AG08395 (cell line): ENCODE measurements around the gene ATP1B2.
"Not testable (repeated sequence)": the region's sequence is repeated elsewhere in the genome, so short reads cannot be mapped to it uniquely, and the experiment has no call there.

Experiments
- DNase-seq: peaks from one replicate; pipeline ENCODE4 v3.0.0; 2012; ENCODE audit warnings: mixed read lengths, low spot score

The ATP1B2 gene

DNA sequence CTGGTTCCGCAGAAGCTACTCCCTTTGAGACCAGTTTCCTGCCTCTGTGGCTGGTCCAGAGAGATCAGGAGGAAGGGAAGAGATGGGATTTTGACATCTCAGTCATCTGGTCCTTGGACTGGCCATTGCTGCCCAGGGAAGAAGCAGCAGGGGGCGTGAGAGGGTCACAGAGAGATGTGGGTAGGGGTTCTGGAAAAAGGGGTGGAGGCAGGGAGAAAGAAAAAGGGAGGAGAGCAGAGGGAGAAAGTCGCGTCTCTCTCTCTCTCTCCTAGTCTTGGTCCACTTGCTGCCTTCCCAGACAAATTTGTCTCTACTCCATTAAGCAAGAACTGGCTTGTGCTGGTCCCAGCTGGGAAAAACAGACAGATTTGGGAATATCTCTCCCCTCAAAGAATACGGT is 16.3 kb upstream of the ATP1B2 start:
- DNase-seq, result peak; percentile 55

DNA sequence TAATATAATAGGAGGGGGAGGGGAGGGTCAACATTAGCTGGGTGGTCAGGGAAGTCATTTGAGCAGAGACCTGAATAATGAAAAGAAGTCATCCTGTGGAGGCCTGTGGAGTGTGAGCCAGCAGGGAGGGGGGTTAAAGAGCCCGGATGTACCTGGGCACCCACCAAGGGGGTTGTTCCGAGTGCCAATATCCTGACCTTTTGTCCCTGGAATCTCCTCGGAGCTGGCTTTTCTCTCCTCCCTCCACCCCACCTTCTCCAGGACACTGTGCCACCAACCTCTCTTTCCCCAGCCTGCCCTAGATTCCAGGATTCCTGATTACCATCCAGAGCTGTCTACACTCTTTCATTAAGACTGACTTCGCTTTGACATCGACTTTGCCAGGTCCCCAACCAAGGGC is 14.6 kb upstream of the ATP1B2 start:
- no peak for DNase-seq

DNA sequence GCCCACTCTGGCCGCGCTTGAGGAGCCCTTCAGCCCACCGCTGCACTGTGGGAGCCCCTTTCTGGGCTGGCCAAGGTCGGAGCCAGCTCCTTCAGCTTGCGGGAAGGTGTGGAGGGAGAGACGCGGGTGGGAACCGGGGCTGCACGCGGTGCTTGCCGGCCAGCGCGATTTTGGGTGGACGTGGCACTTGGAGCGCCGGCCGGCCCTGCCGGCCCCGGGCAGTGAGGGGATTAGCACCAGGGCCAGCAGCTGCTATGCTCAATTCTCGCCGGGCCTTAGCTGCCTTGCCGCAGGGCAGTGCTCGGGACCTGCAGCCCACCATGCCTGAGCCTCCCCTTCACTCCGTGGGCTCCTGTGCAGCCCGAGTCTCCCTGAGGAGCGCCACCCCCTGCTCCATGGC is 9.9 kb upstream of the ATP1B2 start:
- DNase-seq, result no peak

DNA sequence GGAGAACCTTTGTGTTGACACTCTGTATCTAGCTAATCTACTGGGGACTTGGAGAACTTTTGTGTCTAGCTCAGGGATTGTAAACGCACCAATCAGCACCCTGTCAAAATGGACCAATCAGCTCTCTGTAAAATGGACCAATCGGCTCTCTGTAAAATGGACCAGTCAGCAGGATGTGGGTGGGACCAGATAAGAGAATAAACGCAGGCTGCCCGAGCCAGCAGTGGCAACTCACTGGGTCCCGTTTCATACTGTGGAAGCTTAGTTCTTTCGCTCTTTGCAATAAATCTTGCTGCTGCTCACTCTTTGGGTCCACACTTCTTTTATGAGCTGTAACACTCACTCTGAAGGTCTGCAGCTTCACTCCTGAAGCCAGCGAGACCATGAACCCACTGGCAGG is 9.1 kb upstream of the ATP1B2 start:
- DNase-seq, result not testable (repeated sequence)

DNA sequence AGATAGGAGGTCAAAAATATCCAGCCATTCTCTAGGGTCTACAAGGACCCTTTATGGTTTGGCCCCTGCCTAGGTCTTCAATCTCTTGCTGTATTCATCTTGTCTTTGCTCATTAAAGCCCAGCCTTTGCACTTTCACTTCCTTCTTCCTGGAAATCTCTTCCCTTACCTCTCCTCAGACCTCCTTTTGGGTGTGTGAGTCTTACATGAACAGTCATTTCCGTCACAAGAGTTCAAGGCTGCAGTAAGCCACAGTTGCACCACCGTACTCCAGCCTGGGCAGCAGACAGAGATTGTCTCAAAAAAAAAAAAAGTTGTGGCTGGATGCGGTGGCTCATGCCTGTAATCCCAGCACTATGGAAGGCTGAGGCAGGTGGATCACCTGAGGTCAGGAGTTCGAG is 6.0 kb upstream of the ATP1B2 start:
- DNase-seq, result no peak

DNA sequence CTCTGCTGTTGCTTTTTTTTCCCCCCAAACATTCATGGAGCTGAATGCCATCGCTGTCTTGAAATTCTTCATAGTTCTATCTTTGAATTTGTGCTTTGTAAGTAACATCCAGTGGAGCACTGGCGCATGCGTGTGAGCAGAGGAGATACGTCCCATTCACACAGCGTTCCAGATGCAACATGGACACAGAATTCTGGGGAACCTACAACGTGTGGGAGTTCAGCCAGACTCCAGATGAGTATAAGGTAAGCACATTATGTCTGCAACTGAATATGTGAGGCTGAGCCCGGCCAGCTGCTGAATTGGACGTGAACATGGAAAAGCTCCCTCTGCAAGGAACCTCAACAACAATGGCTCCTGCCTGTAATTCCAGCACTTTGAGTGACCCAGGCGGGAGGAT is 4.3 kb upstream of the ATP1B2 start:
- no peak for DNase-seq

DNA sequence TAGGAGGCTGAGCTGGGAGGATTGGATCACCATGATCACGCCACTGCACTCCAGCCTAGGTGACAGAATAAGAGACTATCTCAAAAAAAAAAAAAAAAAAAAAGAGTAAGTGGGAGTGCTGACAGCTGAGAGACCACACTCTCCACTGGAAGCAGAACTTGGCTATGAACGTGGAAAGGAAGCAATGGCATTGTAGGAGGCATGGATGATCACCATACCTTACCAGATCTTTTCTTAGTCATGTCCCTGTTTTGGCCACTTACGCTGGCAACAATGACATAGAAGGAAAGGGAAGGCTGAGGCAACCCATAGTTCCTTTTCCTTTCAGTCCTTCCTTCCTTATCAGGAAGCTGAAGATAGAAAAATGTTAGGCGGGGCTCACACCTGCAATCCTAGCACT is 3.7 kb upstream of the ATP1B2 start:
- DNase-seq, result no peak

DNA sequence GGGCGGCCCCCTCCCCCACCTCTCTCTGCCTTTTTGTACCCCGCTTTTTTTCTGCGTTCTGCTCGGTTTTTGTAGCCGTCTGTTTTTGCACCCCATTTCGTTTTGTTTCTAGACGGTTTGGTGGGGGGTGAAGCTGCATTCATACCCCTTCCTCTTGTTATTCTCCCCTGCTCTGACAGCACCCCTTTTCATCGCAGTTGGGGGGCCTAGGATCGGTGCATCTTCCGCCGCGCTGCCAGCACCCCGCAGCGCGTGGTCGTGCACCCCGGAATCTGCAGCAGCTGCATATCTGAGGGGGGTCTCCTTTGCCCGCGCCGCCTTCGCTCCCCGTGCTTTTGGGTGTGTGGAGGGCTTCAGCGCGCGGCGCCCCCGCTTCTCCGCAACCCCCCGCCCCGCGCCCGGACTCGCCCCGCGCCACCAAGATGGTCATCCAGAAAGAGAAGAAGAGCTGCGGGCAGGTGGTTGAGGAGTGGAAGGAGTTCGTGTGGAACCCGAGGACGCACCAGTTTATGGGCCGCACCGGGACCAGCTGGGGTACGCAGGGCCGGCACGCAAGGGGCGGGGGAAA is 455 bp downstream of the ATP1B2 start:
- no peak for DNase-seq

DNA sequence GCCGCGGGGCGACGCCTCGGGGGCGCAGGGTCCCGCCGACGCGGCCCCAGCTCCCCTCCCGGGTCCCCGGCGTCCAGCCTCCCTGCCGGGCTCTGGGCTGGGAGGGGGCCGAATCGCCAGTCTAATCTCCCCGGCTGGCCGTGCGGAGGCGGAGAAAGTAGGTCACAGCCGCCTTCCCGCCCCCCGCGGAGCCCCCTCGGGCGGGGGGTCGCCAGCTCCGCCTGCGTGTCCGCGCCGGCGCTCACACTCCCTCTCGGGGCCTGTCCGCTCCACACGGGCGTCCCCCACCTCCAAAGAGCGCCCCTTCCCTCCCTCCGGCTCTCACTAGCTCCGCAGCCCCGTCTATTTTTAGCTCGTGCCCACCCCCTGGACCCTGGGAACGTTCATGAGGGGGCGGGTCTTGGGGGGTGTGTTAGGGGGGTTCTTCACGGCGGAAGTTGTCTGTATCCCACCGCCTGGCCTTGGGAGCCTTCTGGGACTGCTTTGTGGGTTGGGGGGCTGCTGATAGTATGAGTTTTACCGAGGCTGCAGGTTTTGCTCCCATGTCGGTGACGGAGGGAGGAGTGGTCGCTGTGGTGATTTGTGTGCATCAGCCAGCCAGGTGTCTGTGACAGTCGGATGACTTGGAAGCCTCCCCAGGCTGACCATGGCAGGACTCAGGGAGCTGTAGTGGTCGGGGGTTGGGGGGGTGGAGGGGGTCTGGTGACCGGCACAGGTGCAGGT is 1.1 kb downstream of the ATP1B2 start:
- no peak for DNase-seq

DNA sequence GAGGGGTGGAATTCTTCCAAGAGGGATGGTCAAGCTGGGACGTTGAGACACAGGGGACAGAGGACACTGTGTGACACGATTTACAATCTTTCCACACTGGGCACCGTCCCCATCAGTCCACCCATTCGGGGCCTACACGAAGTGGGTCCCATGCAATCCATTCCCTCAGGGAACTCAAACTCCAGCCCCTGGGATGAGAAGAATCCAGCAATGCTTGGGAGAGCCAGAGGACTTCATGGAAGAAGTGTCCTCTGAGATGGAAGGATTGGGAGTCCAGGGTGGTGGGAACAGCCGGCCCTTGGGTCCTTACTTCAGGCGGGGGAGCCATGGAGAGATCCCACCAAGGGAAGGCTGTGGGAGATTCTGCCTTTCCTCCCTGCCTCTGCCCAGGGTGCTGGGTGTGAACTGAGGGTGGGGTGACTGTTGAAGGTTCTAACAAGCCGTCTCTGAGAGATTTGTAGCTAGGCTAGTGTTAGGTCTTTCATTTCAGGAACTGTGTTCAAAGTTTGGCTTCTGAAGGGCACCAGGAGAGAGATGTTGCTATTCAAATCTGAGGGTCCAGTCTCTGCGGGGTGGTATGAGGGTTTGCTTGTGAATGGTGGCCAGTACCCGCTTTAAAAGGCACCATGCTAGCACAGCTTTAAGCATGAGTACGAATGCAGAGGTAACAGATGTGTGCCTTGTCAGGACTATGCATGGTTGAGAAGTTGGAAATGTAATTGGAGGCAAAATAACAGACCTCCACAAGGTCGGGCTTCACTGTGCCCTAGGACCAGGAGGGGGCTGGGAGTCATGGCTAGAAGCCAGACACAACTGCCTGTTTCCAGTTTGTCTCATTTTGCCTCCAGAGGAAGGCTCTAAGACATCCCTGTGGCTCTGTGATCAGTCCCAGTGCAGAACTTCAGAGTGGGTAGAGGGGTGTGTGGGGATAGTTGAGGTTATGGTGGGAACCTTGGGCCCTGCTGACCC is 1.9 kb downstream of the ATP1B2 start:
- DNase-seq, result no peak

DNA sequence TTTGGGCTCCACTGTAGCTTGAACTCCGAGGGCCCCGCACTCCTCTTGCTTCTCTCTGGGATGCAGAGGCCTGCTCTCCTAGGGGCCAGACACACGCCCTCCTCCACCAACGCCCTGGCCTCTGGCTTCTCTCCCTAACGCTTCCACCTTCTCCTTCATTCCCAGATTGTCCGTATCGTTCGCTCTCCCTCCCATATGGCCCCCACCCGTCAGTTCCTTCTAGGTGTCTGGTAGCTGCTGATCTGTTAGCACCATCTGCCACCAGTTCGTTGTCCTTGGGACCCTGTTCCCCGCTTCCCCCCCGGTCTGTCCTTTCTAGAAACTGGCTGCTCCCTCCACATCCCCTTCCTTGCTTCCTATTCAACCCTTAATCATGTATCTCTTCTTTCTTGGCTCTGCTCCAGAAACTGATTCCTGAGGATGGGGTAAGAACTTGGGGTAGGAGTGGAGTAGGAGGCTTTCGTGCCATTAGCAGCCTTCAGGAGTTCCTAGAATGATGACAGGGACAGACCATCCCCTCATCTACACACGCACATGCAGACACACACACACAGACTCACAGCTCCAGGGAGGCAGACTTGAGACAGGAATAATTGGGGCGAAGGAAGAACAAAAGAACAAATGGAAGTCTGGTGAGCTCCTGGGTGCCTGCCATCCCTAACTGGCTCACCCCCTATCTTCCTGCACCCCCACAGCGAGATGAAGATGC is 4.3 kb downstream of the ATP1B2 start:
- no peak for DNase-seq

DNA sequence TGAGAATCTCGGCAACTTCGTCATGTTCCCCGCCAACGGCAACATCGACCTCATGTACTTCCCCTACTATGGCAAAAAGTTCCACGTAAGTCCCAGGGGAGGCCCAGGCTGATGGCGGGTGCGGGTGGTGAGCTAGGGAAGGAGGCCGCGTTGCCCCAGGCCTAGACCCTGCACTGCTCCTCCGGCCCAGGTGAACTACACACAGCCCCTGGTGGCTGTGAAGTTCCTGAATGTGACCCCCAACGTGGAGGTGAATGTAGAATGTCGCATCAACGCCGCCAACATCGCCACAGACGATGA is 4.8 kb downstream of the ATP1B2 start:
- no peak for DNase-seq

DNA sequence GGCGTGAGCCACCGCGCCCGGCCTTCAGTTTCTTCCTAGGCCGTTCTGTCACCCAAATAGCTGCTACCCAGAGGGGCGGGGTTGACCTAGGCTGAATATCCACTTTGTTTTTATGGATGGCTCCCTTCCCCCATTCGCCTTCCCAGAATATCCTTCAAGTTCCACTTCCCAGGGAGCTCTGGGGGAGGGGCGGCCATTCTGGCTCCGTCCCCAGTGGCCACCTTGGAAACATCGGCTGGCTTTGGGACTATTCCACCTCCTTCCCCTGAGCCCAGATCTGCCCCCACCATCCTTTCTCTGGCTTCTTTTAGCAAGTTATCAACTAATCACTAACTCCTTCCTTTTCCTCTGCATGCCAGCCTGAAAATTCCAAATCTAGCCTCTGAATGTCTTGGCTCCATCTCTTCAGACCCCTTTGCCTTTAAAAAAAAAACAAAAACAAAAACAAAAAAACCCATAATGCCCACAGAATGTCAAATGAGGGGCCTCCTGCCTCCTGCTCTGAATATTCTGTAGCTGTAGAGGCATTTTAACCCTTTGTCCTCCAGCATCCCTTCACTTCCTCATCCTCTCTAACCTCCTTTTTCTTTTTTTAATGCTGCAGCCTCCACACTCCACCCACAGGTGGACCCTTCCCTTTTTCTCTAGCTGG is 6.4 kb downstream of the ATP1B2 start:
- no peak for DNase-seq

DNA sequence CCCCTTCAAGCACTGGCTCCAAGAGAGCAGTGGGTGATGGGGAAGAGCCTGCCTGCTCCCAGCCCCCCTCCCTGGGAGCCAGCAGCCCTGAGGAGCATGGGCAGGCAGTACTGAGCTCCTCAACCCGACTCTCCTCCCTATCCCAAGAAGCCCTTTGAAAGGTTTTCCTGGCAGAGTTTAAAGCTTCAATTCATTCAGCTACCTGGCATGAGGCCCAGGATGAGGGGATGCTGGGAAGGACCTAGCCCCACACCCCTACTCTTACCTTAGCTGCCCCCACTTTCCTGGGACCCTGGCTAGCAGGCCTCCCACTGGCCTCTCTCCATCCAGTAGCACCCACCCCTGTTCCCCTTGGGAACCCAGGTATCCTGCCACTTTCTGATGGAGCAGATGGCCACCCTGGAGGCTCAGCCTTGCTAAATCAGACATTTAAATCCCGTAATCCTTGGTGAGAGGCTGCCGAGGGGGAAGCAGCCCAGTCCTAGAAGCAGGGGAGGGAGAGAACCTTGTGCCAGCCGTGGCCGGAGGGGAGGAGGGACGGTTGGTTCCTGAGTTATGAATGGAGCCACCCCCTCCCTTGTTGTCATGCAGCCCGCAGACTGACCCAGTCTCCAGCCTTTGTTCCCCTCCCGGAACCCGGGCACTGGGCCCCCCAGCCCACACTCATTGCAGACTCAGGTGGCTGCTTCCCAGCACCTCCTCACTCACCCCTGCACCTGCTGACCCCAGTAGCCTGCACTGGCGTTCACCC is 17.1 kb downstream of the ATP1B2 start:
- no peak for DNase-seq

DNA sequence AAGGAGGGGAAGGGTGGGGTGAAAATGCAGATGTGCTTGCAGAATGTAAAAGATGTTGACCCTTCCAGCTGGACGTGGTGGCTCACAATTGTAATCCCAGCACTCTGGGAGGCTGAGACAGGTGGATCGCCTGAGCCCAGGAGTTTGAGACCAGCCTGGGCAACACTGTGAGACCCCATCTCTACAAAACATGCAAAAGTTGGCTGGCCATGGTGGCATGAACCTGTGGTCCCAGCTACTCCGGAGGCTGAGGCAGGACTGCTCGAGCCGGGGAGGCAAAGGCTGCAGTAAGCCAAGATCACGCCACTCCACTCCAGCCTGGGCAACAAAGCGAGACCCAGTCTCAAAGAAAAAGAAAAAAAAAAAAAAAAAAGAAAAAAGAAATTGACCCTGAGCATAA is 17.8 kb downstream of the ATP1B2 start:
- no peak for DNase-seq

DNA sequence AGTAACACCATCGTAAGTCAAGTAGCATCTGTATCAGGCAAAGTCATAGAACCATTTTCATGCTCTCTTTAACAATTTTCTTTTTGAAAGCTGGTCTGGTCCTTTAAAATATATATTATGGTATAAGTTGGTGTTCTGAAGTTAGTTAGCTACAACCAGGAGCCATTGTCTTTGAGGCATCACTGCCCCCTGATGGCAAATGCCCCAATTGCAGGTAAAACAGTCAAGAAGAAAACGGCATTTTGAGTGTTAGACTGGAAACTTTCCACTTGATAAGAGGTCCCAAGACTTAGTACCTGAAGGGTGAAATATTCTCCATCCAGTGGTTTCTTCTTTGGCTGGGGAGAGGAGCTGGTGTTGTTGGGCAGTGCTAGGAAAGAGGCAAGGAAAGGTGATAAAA is 22.5 kb downstream of the ATP1B2 start:
- no peak for DNase-seq

DNA sequence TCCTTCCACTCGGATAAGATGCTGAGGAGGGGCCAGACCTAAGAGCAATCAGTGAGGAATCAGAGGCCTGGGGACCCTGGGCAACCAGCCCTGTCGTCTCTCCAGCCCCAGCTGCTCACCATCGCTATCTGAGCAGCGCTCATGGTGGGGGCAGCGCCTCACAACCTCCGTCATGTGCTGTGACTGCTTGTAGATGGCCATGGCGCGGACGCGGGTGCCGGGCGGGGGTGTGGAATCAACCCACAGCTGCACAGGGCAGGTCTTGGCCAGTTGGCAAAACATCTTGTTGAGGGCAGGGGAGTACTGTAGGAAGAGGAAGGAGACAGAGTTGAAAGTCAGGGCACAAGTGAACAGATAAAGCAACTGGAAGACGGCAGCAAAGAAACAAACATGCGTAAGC is 24.2 kb downstream of the ATP1B2 start:
- no peak for DNase-seq

DNA sequence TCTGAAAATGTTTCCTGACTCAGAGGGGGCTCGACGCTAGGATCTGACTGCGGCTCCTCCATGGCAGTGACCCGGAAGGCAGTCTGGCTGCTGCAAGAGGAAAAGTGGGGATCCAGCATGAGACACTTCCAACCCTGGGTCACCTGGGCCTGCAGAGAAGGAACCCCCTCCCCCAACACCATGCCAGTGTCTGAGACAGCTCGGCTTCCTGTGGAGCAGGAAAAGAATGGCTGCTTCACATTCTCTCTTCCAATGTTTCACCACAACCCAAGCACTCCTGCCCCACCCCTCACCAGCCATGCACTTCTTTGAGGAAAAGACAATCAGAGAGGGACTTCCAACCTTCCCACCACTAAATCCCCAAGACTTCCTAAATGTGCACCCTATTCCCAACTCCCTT is 25.8 kb downstream of the ATP1B2 start:
- no peak for DNase-seq

DNA sequence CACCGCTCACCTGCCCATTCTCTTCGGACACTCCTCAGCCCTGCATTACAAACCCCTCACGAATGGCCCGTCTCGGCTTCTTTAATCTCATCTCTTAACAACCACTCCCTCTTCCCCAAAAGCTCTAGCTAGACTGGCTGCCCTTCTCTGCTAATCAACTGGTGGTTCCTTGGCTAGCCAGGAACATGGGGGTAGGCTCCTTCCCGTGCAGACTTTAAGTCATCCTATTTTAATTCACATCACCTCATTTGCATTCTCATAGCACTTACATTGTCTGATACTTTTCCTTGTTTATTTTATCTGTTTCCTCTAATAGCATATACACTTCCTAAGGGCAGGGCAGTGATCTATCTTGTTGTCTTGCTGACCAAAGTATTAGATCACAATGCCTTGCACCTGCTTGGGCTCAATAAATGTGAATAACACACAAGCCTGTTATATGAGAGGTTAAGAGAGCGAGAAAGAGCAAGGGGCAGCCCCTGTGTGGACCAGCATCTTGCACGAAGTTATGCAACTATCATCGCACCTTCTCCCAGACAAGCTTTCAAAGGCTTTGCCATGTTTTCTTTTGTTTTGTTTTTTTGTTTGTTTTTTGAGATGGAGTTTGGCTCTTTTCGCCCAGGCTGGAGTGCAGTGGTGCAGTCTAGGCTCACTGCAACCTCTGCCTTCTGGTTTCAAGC is 26.8 kb downstream of the ATP1B2 start:
- DNase-seq, result no peak

DNA sequence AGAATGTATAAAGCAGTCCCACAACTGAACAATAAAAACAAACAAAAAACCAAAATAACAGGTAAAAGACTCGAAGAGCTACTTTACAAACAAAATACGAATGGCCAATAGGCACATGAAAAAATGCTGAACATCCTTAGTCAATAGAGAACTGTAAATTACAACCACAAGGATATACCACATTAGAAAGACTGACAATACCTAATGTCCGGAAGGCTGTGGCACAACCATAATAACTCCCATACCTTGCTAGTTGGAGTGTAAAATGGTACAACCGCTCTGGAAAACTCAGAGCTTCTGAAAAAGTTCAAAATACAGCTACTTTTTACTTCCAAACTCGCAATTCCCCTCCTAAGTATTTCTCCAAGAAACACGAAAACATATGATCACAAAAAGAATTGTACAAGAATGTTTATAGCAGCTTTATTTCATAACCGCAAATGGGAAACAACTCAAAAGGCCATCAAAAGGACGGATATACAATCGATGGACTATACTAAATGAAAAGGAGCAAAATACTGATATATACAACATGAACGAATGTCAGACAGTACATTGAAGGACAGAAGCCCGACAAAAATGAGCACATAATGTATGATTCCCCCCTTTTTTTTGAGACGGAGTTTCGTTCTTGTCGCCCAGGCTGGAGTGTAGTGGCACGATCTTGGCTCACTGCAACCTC is 34.3 kb downstream of the ATP1B2 start:
- no peak for DNase-seq
